Measurements from ENCODE around the gene SEC24D.

The SEC24D gene

DNA sequence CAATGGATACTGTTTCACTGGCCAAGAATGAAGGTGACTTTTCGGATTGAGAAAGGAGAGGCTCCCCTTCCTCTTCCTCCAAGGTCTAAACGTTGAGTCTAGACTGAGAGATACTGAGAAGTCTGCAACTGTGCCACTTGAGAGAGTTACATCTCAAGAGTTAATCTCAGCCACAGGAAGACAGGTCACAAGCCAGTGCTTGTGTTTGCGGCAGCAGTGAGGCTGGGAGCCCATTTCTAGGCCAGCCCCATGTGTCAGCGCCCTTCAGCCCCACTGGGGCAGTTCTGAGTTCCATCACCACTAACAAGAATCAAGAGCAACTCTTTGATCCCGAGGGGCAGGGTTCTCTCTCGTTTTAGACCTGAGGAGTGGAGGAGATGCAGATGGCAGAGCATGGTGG, 7.3 kb upstream of the SEC24D start:
- no peak for DNase-seq

DNA sequence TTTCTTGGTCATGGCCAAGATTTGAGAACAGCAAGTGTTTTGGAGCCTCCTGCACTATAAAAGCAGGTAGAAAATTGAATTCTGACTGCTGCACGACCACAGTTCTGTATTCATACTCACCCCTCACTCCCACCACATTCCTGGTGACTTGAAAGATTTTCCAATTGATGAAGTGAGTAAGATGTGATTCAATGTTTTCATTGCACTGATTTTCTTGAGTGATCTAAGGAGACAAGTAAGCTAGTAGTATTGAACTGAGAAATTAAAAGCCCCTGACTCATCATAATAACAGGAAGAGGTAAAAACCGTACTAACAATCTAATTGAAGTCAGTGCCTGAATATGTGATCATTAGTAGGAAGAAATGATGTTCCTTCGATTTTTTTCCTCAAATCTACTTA, 6.1 kb upstream of the SEC24D start:
- DNase-seq, result no peak

DNA sequence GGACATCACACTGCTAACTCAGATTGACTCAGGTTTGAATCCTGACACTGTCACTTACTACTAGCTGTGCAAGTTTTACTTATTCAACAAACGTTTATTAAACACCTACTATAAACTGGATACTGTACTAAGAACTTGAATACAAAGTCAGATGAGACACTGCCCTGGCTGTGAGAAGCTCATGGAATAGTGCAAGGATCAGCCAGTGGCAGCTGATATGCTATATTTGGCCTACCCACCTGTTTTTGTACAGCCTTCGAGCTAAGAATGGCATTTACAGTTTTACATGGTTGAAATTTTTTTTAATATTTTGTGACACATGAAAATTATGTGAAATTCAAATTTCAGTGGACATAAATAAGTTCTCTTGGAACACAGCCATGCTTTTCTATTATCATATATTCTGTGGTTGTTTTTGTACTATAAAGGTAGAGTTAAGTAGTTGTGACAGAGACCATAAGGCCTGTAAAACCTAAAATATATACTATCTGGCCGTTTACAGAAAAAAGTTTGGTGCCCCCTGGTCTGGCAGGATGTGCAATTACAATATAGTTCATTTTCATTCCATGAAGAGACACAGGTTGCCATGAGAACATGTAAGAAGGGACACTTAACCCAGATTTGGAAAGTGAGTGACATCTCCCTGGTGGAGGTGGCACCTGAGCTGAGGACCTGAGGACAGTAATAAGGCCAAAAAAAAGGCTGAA, 3.4 kb upstream of the SEC24D start:
- no peak for DNase-seq

DNA sequence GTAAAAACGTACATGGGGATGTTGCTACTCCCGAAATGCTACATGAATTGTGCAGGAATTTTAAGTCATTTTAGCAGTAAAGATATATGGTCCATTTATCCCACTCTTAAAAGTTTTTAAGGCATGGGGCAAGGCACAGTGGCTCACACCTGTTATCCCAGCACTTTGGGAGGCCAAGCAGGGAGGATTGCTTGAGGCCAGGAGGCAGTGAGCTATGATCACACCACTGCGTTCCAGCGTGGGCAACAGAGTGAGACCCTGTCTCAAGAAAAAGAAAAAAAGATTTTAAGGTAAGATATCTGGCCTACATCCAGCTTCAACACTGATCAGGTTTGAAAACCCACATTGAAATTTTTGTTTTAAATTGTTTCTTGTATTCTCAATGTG, 1.2 kb upstream of the SEC24D start:
- no peak for DNase-seq

- DNase-seq, result no peak
Measured at GRCh38 chr4:118836301-118837120, 585 bp upstream of the SEC24D start.

DNA sequence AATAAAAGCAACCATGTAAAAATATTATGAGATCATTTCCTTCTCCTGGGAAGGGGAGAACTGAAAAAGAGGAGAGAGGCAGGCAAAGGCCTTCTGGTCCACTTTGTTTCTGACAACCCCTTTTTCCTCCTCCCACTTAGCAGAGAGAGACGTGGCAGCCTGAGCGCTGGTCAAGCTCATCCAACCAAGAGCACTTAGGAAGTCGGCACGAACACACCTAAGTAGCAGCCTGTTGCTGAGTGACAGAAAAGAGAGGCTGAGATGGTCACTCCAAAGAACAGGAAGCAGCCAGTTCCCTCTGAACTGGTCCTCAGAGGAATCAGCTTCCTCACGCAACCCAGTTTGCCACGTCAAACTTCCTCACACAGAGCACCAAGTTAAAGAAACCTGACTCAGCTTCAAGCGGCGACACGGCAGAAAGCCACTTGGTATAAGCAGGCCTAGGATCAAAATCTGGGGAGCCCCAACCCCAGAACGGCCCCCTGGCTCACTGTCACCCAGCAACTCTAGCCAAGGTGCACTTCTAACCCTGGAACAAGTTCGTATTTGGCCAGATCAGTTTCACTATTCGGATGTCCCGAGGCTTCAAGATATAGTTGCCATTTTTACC, 861 bp downstream of the SEC24D start:
- DNase-seq, result peak; percentile 46

- no peak for DNase-seq
Measured at GRCh38 chr4:118834070-118834469, 1.9 kb downstream of the SEC24D start.

- no peak for DNase-seq
Measured at GRCh38 chr4:118833192-118833820, 2.6 kb downstream of the SEC24D start.

GRCh38 chr4:118829107-118829506, 6.8 kb downstream of the SEC24D start:
- DNase-seq, result no peak

GRCh38 chr4:118826723-118827444, 9.0 kb downstream of the SEC24D start:
- DNase-seq, result no peak

GRCh38 chr4:118825799-118826198, 10.1 kb downstream of the SEC24D start:
- no peak for DNase-seq

- DNase-seq, result no peak
Measured at GRCh38 chr4:118824141-118824540, 11.8 kb downstream of the SEC24D start.

GRCh38 chr4:118823471-118823870, 12.5 kb downstream of the SEC24D start:
- DNase-seq, result no peak

DNA sequence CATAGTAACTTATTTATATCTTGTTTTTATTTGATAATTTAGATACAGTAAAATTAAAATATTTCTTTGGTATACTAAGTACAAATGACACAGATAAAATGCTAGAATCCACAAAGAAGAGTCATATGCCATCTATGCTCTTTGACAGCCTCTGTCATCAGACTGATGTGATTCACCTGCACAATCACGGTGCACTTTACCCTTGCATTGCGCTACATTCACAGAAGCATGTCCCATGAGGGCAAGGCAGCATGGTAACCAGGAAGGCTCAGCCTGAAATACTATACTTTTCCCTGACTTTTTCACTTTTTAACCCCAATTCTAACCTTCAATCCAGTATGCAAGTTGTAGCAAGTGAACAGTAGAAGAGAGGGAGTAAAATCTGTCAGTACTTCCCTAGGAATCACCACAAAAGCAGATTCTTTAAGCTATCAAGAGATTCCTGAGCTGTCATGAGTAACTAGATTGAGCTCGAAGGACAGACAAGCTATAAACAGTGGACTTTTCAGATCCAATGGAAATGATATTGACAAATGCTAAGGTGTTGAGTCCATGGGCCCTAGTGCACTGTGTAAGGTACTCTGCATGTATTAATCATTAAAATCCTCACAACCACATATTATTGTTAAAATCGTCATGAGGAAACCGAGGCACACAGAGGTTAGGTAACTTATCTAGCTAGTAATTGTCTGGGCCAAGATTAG, 14.2 kb downstream of the SEC24D start:
- no peak for DNase-seq

DNA sequence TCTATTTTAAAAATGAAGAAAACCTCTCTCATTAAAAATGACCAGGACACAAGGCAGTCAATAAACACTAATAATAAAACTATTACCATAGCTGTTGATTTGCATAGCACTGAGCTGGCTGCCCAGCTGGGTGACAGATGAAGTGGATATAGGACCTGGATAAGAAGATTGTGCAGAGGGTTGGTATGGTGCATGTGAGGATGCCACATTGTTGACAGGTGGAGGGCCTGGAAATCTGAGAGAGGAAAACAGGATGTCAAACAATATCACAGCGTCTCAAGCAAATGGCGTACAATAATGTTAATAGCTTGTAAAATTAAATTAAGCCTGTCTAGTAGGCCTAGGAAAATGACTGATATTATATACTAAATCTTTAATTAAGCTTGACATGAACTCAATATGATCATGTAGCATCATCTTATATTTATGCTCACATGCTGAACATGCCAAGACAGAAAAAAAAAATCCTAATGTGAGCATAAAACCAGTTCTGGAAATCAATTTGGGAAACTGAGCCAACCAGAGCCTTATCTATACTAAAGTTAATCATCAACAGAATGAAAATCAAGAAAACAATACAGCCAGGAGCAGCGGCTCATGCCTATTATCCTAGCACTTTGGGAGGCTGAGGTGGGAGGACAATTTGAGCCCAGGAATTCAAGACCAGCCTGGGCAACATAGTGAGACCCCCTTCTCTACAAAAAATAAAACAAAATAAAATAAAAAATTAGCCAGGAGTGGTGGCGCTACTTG, 18.6 kb downstream of the SEC24D start:
- no peak for DNase-seq

DNA sequence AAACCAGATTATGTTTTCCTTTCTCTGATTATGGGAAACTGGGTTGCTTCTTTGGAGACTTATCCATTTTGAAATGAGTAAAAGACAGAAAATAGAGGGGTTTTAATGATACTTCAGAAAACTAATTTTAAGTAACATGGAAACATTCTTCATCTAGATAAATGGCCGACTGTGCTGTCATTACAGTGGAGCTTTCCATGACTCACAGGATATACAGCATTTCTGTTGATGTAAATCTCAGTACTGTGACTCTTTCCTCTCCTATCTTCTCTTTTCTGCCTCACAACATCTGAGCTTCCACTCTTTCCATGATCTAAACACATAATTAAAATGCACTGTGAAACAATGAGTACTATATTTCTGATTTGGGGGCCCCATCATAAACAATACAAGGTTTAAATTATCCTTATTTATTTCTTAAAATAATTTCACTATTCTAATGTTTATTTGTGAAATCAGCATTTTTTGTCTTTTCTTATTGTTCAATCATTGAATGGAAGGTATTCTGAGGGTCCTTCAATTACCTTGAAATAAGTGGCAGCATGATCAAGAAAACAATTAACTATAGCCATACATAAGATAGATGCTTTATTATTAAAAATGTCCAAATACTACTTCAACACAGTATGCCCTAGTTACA, 19.3 kb downstream of the SEC24D start:
- DNase-seq, result no peak

GRCh38 chr4:118814891-118815290, 21.0 kb downstream of the SEC24D start:
- no peak for DNase-seq

- DNase-seq, result no peak
Measured at GRCh38 chr4:118814058-118814457, 21.9 kb downstream of the SEC24D start.

- DNase-seq, result no peak
Measured at GRCh38 chr4:118813561-118813960, 22.4 kb downstream of the SEC24D start.

DNA sequence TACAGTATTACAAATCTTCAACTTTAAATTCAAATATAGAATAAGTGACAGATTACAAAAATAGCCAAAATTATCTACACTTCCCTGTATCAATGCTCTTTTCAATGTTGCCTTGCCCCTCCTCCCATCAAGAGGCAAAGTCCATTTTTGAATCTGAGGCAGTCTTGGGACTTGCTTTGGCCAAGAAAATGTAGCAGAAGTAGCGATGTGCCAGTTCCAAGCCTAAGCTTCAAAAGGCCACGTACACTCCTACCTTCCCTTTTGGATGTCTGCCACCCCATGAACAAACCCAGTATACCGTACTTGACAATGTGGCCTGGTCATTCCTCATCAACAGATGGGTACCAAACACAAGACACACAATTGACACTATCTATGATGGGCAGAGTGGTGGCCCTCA, 24.1 kb downstream of the SEC24D start:
- no peak for DNase-seq

Data from DMS79 treated with DMSO at 0.1 percent for 48 hours (cell line).